Measurements from ENCODE around the gene SLC38A4.
"Not testable (repeated sequence)": the region's sequence is repeated elsewhere in the genome, so short reads cannot be mapped to it uniquely, and the experiment has no call there.

Gene SLC38A4

DNA sequence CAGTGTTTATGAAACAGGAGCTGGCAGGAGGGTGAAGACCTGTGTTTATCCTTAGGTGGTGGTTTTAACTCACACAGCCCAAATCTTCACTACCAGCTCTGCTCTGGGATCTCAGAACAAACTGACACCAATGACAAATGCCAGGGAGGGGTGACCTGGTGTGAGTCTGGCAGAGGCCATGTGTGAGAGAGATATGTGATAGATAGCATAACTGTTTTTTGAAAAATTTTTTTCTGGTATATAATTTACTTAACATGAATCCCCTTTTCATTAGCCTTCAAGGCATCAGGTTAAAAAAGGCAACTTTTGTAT, 51.5 kb downstream of the SLC38A4 start:
- no peak for DNase-seq

DNA sequence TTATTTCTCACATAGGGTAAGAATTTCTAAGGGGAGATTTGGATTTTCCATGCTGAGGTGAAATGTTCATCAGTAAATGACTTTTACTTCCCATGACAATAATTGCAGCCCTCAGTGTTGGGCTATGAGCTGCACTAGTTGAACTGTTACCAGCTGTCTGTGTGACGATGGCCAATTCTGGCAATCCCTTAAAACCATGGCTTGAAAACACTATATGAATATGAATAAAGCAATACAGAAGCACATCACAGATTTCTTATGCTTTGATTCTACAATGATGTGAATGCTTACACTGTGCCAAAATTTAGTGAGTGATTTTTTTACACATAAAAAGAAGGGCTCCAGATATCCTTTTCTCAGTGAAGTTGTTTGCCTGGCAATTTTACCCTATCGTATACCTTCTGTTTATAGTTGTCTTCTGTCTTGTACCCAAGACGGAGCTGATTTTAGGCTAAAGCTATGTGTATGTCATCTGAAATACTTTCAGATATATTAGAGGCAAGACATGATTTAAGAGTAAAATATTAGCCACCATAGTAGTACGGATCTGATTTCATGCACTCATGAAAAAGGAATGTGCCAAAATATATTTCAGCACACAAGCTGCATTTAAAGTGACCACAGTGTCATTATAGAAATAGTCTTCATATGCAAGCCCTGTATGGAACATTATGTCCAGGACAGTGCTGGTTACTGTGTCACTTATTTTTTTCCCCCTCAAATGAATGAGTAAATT, 52.0 kb downstream of the SLC38A4 start:
- DNase-seq, result peak; percentile 80

DNA sequence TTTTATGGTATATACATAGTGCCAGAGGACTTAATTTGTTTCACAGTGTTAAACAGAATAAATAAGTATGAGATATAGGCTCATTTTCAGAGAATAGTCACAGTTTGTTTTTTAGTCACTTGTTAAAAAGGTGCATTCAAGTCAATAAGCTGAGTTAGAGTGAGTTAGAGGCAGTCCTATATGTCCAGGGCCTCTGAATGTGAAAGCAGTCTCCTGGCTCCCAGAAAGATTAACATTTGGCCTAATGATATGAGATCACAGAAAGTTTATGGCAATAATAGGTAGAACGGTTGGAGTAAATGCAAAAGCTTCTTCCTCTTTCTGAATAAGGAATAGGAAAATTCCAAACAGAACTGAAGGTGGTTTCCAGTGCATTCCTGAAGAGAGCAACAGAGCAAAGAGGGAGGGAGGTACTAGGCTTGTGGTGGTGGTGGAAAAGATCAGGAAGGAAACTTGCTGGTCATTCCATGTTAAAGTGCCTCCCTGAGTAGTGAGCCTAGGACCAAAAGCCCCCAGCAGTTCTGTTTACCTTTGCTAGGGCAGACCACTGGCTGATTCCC, 54.4 kb downstream of the SLC38A4 start:
- DNase-seq, result peak; percentile 17

DNA sequence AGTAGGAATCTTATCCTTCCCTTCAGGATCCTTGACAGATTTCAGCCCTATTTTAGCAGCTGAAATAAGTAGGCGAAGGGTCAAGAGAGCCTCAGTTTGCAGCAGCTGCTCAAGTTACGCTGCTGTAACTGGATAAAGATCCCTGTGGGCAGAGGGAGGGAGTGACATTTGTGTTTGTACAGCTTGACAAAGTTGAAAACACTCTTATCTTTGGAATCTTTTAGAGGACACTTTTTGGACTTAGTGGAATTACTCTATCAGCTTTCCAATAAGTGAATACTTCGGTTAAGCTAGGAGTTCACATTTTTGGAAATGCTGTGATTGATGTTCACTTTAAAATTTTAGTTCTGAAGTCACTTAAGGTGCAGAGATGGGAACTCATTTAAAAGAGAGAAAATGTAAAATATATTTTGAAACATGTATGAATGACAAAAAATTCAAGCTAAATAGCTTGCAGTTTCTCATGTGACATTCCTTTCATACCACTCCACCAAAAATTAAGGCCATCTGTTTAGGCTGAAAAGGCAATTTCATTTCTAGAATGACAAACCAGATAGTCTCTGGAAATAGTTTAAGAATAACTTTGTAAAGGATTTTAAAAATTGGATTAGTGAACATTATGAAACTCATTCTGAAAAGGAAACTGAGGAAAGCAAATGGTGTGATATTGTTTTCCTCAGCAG, 55.2 kb downstream of the SLC38A4 start:
- DNase-seq, result peak; percentile 47

DNA sequence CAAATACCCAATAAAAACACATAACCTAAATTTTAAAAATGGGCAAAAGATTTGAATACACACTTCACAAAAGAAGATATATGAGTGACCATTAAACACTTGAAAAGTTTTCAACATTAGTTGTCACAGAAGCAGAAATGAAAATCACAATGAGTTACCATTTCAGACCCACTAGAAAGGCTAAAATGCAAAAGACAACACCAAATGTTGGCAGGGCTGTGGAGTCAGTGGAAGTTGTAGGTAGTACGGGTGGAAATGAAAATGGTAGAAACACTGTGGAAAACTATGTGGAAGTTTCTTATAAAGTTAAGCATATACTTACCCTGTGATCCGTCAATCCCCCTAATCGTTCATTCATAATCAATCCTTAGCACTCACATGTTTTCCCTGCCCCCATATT, 61.8 kb downstream of the SLC38A4 start:
- DNase-seq, result no peak

DNA sequence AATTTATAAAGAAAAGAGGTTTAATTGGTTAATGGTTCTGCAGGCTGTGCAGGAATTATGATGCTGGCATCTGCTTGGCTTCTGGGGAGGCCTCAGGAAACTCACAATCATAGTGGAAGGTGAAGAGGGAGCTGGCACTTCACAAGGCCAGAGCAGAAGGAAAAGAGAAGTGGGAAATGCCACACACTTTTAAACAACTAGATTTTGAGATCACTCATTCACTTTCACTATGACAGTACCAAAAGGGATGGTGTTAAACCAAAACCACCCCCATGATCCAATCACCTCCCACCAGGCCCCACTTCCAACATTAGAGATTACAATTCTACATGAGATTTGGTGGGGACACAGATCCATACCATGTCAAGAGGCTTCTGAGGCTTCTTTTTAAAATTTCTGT, 62.6 kb downstream of the SLC38A4 start:
- DNase-seq, result no peak

DNA sequence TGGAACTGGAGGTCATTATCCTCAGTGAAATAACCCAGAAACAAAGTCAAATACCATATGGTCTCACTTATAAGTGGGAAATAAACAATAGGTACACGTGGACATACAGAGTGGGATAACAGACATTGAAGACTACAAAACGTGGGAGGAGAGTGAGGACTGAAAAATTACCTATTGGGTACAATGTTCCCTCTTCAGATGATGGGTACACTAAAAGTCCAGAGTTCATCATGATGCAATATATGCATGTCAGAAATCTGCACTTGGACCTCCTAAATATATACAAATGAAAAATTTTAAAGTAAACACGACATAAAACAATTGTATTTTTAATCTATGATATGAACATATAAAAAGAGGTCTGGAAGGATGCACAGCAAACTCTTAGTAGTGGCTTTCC, 71.2 kb downstream of the SLC38A4 start:
- no peak for DNase-seq

DNA sequence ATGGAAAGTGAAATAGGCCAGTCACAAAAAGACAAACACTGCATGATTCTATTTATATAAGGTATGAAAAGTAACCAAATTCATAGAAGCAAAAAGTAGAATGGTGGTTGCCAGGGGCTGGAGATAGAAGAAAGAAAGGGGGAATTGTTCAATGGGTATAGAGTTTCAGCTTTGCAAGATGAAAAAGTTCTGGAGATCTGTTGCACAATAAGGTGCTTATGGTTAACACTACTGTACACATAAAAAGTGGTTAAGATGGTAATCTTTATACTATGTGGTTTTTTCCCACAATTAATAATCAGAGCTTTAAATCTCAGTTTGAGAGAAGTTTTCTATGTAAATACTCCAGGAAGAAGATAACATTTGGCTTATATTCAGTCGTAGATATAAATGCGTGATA, 73.4 kb downstream of the SLC38A4 start:
- no peak for DNase-seq

DNA sequence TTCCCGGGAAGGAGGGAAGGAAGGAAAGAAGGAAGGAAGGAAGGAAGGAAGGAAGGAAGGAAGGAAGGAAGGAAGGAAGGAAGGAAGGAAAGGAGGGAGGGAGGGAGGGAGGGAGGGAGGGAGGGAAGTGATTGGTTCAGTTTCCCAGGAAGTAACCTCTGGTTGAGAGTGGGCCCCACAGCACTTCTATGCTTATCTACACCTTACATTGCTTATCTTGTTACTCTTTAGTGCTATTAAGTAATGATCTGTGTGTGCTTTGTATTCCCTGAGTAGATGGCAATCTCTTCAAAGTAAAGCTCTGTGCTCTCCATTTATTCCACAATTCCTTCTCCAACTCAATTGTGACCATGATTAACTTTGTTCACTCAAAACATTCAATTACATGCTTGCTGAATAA, 74.6 kb downstream of the SLC38A4 start:
- DNase-seq, result no peak

DNA sequence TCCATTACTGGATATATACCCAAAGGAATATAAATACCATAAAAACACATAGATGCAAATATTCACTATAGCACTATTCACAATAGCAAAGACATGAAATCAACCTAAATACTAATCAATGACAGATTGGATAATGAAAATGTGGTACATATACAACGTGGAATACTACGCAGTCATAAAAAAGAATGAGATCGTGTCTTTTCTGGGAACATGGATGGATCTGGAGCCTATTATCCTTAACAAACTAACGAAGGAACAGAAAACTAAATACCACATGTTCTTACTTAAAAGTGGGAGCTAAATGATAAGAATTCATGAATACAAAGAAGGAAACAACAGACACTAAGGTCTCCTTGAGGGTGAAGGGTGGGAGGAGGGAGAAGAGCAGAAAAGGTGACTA, 76.5 kb downstream of the SLC38A4 start:
- no peak for DNase-seq

DNA sequence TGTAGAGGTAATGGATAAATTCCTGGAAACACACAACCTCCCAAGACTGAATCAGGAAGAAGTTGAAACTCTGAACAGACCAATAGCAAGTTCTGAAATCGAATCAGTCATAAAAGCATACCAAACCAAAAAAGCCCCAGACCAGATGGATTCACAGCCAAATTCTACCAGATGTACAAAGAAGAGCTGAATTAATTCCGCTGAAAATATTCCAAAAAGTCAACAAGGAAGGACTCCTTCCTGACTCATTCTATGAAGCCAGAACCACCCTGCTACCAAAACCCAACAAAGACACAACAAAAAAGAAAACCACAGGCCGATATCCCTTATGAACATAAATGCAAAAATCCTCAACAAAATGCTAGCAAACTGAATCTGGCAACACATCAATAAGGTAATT, 81.5 kb downstream of the SLC38A4 start:
- DNase-seq, result no peak

DNA sequence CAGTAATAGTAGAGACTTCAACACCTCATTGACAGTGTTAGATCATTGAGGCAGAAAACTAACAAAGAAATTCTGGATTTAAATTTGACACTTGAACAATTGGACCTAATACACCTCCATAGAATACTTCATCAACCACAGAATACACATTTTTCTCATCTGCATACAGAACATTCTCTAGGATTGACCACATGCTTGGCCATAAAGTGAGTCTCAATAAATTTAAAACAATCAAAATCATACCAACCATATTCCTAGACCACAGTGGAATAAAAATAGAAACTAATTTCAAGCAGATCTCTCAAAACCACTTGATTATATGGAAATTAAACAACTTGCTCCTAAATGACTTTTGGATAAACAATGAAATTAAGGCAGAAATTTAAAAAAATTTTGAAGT, 82.3 kb downstream of the SLC38A4 start:
- DNase-seq, result peak; percentile 24

DNA sequence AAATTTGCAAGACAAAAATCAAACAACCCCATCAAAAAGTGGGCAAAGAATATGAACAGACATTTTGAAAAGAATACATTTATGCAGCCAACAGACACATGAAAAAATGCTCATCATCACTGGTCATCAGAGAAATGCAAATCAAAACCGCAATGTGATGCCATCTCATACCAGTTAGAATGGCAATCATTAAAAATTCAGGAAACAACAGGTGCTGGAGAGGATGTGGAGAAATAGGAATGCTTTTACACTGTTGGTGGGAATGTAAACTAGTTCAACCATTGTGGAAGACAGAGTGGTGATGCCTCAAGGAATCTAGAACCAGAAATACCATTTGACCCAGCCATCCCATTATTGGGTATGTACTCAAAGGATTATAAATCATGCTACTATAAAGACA, 83.5 kb downstream of the SLC38A4 start:
- DNase-seq, result not testable (repeated sequence)

DNA sequence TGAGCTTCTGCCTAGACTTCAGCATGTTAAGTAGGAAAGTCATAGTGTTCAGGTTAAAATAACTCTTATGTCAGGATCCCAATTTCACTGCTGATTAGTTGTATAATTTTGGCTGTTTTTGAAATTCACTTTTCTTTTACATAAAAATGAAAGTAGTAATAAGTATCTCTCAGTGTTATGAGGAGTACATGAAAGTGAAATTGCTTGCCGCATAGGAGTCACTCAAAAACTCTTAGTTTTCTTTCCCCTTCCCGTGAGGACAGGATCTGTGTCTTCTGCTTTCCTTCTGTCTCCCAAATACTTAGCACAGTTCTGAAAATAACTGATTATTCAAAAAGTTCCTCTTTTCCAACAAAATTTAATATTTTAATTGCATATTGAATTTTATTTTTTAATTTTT, 100.5 kb downstream of the SLC38A4 start:
- DNase-seq, result no peak

DNA sequence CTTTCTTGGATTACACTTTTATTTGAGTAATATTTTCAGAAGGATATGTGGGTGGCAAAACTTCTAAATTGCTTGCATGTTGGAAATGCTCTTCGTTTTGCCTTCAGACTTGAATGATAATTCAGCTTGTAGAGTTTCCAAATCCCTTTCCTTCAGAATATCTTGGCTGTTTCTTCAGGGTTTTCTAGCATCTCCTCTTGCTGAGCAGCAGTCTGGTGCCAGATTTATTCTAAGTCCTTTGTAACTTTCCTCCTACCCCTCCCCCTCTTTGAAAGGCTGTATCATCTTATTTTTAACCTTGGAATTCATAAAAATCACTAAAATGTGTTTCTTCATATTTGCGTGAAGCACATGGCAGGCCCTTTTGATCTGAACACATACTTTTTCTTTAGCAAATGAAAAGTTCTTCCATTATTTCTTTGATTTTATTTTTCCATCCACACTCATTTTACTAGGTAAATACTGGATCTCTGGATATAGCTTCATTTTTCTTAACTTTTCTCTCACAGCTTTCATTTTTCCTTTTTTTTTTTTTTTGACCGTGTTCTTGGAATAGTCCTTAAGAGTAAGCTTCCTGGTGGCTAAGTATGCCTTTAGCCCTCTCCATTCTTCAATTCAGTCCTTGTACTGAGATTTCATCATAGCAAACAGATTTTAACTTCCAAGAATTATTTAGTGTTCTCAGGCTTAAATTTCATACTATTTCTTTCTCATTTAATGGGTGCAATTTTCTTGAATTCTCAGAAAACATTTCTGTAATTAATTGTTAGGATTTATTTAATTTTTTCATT, 102.0 kb downstream of the SLC38A4 start:
- no peak for DNase-seq

DNA sequence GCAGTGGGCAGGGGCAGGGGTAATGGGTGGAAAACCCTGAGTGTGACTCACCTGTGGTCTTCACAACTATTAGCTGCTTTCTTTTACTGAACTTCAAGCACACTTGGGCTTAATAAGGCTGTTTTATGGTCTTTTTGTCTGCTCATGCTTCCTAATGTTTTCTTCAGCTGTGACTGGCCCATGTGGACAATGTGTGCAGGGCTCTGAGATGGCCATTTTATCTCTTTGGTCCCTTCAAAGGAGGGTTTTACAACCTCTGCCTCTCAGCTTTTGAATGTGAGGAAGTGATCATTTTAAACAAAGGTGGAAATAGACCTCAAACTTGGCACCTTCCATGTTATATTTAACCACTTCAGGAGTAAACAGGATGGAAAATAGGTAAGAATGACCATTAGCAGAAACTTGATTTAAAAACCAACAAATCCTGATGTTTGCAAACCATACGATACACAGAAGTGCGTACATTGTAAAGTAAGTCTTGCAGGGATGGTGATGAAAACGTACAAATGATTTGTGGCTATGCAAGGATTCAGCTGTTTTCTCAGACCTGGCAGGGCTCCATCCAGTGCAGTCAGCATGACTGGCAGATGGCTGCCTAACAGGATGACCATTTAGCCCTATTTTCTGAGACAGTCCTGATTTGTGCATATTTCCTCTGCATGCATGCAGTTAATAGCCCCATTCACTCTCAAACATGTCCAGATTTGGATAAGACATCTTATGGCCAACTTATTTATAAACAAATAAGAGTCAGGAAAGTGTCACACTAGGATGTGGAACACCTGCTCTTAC, 103.2 kb downstream of the SLC38A4 start:
- peak; percentile 53 for DNase-seq

DNA sequence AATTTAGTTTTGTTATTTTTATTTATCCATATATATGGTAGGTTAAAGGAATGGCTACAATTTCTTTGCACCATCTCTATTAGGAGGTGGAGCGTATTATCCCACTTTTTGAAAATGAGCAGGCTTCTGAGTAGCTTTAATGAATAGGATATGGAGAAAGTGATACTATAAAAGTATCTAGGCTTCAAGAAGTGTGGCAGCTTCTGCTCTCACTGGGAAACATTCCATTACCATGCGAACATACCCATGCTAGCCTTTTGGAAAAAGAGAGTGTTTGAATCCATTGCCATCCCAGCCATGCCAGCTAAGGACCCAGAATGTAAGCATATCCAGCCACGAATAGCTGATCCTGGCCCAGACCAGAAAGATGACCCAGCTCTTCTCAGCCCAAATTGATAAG, 107.3 kb downstream of the SLC38A4 start:
- no peak for DNase-seq

DNA sequence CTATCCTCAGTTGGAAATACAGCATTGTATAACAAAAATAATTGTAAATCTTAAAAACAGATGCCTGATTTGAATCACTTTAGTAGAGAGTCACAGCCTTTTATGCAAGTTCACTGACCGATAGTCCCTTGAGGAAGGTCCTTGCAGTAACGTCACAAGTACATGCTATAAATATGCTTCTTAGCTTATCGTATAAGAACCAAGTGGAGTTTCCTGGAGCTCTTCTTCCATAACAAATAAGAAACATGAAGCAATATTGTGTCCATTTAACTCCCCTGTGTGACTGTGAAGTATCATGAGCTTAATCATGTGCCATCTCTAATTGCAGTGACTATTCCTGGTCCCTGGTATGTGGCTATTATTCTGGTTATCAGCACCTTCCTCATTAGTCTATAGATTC, 107.9 kb downstream of the SLC38A4 start:
- no peak for DNase-seq

DNA sequence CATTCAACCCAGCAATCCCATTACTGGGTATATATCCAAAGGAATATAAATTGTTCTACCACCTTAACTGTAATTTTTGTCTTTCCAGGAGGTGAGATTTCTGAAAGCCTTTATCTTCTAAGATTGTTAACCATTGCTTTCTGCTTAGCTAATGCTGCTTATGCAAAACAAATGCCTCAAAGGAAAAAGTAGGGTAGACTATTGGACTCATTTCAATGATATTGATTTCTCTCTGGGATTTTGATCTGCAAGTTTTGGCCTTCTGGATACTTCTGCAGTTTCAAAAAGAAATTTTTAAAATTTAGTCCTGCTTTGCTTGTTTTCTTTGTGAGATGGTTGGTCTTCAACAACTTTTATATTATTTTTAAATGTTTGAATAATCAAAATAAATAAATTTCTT, 108.6 kb downstream of the SLC38A4 start:
- no peak for DNase-seq

Measured in HCEC 1CT (cell line).